ENCODE measurements around the gene MAPRE2.
"Not testable (repeated sequence)": the region's sequence is repeated elsewhere in the genome, so short reads cannot be mapped to it uniquely, and the experiment has no call there.

MAPRE2 gene

DNA sequence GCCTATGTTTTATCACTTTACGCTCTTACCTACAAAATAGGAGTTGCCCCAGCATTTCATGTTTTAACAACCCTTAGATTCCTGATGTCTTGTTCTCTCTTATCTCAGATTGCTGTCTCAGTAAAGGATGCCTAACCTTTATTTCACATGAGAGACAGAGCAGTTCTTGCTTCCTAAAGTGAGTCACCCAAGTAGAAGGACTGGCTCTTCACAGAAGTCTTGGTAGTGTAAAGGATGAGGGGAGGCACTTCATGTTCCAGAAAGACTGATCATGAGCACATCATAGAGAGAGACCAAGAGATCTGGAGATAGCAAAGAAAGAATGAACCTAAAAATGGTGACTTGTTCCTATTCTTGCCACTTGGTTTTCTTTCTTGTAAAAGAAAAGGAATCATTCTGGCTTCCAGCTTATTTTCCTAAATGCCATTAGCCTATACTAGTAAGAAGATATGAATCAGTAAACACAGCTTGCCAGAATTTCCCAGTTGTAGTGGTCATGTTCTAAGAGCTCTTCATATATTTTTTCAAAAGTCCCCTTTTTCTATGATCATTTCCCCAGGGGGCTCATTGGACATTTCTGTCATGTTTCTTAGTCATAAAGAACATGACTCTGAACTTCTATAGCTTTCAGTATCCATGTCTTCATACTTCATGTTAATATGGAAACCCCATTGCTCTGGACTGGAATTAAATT lies 54.9 kb downstream of the MAPRE2 start:
- no peak for DNase-seq

DNA sequence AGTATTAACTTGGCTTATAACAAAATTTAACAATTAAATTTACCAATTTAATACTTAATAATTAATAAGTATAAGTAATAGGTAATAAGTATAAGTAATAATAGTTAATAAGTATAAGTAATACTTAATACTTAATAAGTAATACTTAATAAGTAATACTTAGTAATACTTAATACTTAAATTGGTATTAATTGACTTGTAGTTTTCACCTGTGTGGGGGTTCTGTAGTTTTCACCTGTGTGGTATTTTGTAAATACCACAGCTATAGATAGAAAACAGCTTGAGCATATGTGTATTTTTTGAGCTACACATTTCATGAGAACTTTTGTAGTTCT lies 55.4 kb downstream of the MAPRE2 start:
- no peak for DNase-seq

DNA sequence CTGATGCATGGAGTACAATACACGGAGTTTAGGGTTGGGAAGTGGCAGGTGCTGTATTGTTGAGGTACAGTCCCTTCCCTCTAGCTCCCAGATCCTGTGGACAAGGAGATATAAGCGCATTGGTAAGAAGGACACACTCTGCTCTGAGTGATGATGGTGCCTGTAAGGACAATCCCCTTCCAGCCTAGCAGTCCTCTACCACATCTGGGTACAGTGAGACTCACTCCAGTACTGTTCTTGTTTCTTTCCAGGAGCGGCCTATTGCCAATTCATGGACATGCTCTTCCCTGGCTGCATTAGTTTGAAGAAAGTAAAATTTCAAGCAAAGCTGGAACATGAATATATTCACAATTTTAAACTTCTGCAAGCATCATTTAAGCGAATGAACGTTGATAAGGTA lies 56.0 kb downstream of the MAPRE2 start:
- DNase-seq = no peak

DNA sequence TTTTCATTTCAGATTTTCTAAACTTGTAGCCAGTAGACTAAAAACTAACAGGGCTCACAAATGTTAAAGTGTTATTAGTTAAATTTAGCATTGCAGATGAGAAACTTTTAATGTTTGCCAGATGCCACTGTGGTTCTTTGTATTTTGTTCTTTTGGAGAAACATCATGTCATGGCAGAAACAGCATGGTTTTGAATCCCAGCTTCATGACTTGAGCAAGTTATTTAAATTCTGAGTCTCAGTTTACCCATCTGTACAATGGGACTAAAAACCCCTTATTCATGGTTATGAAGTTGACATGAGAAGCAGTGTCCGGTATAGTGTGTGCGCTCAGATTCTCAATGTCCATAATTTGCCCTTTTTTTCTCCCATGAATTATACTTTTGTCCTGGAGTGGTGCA lies 56.5 kb downstream of the MAPRE2 start:
- no peak for DNase-seq

DNA sequence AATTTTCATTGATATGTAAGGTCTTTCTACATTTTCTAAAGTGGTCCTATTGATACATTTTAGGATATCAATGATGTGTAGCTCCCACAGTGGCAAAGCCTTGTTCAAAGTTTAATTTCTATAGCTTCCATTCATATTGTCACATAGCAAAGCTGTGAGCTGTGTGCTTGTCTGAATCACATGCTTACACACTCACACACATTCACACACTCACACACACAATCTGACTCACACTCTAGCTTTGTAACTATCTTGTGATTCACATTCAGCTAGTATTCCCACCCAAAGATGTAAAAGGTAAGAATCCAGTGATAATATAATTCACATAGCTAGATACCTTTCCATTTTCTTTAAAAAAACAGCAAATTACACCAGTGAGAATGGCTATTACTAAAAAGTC lies 58.7 kb downstream of the MAPRE2 start:
- no peak for DNase-seq

DNA sequence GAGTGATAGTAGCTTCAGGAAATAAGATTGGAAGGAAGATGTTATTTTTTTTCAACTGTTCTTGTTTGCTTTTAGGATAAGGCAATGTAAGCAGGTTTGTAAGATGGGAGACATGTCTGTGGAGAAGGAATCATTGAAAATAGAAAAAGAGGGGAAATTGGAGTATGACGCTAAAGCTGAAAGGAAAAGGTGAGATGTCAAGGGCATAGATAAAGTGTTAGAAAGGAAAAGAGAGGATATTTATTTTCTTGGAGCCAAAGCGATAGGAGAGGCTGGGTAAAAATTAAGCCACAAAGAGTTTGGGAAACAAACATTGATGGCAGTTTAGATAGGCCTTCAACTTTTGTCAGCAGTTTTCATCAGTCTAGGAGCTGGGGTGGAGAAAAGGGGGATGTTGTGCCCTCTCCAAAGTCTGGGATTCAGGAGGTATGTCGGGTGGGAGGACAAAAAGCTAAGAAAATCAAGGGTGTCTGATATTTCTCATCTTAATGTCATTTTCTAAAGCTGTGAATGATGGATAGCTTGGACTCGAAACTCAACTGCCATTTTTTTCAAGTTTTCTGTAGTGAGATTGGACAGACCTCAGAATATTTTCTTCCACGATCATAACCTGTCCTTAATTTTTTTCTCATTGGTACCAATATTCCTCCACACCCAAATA lies 63.3 kb downstream of the MAPRE2 start:
- DNase-seq = no peak

DNA sequence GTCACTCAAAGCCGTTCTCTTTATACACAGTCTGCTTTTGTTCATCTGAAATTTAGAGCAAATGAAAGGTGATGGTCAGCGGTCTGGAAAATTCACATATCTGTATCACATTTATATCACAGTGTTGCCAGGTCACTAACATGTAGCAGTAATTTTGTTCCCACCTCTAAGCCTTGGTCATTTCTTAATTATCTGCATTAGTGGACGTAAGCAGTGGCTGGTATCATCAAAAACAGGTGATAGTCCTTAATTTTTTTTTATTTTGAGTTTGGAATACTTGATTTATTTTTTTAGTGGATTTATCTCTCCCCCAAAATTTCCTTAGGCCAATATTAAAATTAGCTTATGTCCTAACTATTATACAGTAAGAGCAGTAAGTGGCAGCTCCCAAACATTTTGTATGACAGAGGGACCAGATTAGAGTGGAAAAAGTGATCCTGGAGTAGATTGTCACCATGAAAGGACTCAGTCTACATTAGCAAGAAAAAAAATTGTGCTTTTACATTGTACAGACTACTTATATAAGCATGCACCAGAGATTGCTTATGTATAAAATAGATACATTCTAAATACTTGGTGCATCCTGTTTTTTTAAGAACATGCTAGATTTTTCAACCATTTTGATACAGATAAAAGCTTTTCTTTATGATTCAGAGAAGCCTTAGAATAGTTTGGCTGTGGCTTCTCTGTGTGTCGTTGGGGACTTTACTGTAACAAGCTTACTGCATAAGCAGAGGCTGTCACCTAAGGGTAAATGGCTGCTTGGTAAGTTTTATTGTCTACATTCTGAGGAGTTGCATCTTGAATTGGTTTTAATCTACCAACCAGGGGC lies 65.0 kb downstream of the MAPRE2 start:
- DNase-seq = no peak

DNA sequence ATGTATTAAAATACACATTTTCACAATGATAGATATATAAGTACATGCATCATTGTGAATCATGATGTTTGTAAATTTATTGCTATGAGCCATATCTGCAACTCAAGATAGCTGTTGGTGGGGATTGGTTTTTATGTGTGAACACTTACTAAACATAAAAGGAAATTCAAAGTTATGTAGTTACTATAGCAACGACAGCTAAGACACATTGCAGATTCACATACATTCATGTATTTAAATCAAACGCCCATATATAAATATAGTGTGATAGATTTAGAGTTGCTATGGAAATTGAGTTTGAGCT lies 65.6 kb downstream of the MAPRE2 start:
- DNase-seq = no peak

DNA sequence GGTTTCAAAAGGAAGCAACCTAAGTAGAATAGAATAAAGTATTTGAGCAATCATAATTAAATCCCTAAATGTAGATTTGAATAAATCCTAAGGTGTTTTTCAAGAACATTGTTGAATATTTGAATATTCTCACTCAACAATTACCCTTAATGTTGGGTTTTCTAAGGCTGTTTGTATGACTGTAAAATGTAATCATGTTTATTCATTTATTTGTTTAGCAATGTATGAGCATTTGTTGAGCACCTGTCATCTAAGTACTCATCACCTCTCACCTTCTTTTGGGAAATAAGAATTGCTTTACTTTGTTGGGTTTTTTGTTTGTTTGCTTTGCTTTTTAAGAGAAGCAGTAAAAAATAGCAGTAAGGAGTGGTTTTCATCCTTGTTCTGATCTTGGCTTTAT lies 66.0 kb downstream of the MAPRE2 start:
- no peak for DNase-seq

DNA sequence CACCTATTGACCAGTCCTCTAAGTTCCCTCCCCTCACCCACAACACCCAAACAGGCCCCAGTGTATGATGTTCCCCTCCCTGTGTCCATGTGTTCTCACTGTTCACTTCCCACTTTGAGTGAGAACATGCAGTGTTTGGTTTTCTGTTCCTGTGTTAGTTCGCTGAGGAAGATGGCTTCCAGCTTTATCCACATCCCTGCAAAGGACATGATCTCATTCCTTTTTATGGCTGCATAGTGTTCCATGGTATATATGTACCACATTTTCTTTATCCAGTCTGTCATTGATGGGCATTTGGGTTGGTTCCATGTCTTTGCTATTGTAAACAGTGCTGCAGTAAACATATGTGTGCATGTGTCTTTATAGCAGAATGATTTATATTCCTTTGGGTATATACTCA lies 66.9 kb downstream of the MAPRE2 start:
- not testable (repeated sequence) for DNase-seq

DNA sequence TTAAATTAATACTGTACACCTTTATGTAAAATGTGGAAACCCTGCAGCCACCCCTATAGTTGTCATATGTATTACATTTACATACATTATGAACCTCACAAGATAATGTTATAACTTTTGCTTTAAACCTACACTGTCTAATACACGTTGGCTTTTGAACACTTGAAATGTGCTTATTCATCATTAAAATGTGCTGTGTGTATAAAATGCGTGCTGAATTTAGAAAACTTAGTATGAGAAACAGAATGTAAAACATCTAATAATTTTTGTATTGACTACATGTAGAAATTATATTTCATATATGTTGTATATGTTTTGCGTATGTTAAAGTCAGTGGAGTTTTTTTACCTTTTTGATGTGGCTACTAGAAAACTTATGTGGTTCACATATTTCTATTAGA lies 68.8 kb downstream of the MAPRE2 start:
- DNase-seq = no peak

DNA sequence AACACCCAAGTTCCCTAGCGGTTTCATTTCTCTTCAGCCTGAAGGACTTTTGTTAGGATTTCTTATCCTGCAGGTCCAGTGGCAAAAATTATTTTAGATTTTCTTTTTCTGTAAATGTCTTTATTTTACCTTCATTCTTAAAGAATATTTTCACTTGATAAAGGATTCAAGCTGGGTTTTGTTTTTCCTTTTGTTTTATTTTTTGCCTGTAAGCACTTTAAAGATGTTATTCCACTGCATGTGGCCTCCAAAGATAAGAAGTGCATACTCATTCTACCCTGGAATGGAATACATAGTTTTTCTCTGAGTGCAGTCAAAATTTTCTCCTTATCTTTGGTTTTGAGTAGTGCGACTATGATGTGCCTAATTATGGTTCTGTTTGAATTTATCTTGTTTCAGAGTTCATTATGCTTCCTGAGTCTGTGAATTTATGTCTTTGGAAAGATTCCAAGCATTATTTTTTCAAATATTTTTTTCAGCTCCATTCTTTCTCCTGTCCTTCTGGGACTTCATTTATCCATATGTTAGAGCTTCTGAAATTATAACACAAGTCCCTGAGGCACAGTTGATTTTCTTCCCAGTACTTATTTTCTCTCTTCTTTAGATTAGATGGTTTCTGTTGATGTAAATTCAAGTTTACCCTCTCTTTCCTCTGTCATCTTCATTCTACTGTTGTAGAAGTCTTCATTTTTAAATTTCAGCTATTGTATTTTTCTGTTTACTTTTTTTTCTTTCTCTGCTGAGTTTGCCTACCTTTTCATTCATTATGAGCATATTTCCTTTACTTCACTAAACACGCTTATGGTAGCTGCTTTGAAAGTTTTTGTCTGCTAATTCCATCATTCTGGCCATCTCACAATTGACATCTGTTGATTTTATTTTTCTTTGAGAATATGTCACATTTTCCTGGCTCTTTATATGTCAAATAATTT lies 69.6 kb downstream of the MAPRE2 start:
- no peak for DNase-seq

DNA sequence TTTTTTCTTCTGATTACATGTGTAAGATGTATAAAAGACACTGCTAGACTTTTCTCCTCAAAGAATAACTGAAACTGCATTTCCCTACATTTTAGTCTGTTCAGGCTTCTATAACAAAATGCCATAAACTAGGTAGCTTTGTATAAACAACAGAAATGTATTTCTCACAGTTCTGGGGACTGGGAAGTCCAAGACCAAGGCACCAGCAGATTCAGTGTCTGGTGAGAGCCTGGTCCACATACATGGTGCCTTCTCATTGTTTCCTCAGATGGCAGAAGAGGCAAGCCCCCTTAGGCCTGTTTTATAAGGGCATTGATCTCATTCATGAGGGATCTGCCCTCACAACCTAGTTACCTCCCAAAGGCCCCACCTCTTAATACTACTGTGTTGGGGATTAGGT lies 71.5 kb downstream of the MAPRE2 start:
- DNase-seq = no peak

DNA sequence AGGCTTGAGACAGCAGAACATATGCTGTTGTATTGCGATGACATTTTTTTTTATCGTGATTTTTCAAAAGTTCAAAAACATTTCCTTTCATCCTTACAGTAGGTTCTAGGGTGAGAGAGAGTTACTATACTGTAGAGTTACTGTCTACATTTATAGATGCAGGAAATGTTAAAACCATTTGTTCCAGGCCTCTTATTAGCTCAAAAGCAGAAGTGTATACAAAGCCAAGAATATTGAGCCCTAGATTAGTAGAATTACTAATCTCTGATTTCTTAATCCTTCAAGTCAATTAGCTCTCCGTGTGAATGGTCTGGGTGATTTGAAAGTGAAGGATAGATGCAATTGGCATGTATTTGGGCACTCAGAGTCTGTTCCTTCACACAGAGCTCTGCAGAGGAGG lies 73.1 kb downstream of the MAPRE2 start:
- no peak for DNase-seq

DNA sequence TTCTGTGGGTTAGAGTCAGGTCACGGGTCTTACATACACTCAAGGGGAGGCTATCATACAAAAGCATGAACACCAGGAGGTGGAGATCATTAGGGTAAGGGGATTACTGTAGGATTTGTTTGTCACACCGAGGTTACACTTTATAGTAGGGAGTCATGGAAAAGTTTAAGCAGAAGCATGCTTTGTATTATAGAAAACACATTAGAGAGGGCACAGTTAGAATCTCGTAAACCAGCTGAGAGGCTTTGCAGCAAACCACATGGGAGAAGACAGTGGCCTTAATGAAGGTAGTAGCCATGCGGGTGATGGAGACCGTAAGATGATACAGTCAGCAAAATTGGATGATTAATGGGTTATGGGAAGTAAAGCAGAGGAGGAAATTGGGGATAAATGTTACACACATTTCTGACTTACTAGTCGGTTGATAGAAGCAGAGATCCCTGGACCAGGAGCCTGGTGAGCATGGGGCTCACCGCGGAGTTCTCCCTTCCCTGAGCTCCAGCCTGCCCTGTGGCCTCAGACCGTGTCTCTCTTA lies 75.6 kb downstream of the MAPRE2 start:
- DNase-seq = no peak

DNA sequence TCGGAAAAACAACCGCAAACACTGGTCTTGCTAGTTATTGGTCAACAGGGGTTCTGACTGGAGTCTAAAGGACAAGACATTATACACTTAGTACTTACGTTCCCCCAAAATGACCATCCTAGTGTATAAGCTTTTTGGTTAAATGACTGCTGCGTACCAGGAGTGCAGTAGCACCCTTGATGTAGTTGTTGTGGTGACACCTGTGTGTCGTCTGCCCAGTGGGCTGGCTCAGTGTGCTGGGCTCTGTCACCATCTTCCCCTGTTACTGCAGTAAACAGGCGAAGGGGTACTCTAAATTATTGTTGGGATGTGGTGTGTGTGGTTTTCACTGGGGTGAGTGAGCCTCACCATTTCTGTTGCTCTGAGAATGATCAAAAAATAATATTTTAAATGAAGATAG lies 76.2 kb downstream of the MAPRE2 start:
- no peak for DNase-seq

DNA sequence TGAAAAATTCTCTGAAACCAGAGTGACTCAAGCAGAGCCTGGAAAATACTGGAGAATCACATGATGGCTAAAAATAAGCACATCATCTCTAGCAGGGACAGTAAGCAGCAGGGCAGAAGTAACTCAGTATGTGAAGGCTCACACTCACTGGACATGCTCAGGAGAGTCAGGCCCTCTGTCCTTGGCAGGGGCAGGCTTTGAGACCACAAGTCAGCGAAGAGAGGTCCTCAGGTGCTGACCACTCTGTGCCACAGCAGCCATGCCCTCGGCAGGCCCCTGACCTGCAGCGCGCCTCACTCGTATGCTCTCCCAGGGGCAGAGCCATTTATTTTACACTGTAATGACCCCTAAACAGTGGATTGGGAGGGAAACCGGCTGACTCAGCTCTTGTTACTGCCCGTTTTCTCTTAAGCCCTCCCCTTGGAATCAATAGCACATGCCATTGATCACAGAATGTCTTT lies 76.8 kb downstream of the MAPRE2 start:
- no peak for DNase-seq

DNA sequence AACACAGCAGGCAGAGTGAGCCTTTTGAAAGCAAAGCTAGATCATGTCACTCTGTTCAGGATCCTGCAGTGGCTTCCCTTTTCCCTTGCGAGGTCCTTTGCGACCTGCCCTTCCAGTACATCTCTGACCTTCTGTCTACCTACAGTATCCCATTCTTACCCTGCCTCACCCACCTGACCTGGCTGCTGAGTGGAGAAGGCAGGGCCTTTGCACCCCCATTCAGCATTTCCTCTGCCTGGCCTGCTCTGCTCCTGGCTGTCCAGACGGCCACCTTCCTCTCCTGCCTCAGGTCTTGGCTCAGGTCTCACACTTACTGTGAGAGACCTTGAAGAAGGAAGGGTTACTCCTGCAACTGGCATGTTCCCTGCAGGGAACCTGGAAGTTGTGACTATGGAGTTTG lies 77.4 kb downstream of the MAPRE2 start:
- DNase-seq = no peak

DNA sequence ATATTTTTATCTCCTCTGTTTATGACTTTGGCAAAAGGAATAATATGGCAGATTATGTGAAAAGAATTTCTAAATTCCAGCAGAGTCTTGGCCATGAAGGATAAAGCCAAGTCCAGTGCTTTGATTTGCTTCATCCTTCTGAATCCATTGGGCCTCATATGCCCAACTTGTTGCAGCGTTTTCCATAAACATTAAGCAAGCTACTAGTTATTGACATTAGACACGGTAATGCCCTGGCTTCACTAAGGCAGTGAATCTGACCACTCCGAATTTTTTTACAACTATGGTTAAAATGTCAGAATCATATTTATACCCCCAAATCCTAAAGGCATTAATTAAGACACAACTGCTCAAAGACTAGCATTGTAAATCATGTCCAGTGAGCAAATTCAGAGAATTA lies 79.8 kb downstream of the MAPRE2 start:
- DNase-seq = no peak

DNA sequence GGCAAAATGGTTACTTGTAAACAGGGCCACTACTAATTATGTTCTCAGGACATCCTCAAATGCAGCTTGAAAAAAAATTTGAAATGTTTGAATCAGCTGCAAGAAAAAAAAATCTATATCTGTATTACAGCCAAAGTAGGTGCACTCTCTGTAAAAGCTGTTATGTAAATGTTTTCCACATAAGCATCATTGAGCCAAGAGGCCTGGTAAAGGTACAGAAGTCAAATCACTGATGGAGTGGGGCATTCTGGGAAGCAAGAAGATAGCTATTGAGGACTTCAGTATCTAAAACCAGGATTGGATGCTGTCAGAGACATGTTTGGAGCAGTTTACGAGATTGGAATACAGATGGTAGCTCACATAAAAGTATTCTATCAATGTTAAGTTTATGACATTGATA lies 80.3 kb downstream of the MAPRE2 start:
- DNase-seq = no peak

DNA sequence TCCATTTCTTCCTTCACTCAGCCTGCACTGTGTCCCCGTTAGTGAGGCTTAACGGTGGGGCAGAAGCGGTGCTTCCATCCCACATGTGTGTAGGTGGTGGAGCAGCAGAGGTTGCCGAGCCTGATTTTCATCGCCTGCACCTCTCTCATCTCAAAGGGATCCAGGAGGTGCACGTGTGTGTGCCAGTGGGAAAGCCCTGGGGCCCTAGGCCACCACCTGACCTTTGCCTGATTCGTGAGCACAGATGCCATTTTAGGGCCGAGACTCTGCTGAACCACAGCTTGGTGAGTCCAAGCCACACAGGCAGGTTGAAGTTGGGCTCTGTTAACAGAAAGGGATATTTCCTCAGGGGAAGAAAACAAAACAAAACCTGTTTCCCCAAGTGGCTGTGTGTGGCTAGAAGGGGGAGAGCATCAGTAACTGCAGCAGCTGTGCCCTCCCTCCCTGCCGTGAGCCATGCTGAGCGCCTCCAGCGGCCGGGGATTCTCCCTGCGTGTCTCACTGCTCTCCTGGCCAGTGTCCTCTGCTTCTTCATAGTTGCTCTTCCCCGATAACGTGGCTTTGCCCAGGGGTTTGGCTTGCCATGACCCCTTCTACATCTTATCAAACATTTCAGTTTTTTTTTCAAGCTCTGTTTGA lies 81.5 kb downstream of the MAPRE2 start:
- no peak for DNase-seq

DNA sequence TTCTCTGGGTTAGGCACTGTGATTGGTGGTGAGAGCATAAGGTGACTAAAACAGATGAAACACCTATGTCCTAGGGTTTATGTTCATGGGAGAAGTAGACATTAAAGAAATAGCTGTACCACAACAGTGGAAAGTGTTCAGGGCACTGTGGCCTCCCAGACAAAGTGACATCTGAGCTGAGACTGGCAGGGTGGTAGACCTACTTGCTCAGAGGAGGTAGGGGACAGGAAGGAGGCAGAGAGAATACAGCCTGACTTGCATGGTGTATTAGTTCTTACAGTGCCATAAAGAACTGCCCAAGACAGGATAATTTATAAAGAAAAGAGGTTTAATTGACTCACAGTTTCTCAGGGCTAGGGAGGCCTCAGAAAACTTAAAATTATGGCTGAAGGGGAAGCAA lies 82.6 kb downstream of the MAPRE2 start:
- no peak for DNase-seq
